Vagina (tissue), 2 donors: ENCODE results near the gene LHFPL4.
"Not testable (repeated sequence)": the region's sequence is repeated elsewhere in the genome, so short reads cannot be mapped to it uniquely, and the experiment has no call there.

Experiments
- CTCF ChIP-seq, 3 experiments: fragments of 450-650 bp in 2 of 3; fragments of 200-600 bp in 1 of 3; sonication (generic) in 1 of 3; IDR thresholded peaks; one replicate each; pipeline ENCODE4 v1.5.1; 2017 to 2019; ENCODE audit warnings: antibody characterized with exemption in 3 of 3, mild to moderate bottlenecking in 2 of 3, moderate library complexity in 2 of 3
- POLR2AphosphoS5 ChIP-seq, 2 donors: sonication (generic); formaldehyde crosslinking; IDR thresholded peaks; one replicate each; pipeline ENCODE4 v1.9.0; 2017; ENCODE audit warnings: antibody characterized with exemption in 2 of 2, mild to moderate bottlenecking in 2 of 2, low read depth in 1 of 2; ENCODE audit not compliant: insufficient read depth in 1 of 2

DNA sequence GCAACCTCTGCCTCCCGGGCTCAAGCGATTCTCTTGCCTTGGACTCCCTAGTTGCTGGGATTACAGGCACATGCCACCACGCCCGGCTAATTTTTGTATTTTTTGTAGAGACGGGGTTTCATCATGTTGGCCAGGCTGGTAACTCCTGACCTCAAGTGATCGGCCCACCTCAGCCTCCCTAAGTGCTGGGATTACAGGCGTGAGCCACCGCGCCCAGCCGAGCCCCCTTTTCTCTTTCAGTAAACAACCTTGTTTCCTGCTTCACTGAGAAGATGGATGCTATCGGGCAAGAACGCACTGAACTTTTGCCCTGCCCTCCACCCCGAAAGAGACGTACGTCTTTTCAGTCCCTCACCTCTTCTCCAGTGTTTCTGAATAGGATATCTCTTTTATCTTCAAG lies 59.6 kb downstream of the LHFPL4 start:
- TF ChIP-seq CTCF (IDR thresholded peaks at IDR 0.05); POLR2AphosphoS5 (IDR thresholded peaks at IDR 0.05; ENCODE audit: insufficient read depth in 1 of 2, low read depth in 1 of 2): not testable (repeated sequence)
